SKM-1 (cell line): ENCODE results near the gene STK32A.
"Not testable (repeated sequence)": the region's sequence is repeated elsewhere in the genome, so short reads cannot be mapped to it uniquely, and the experiment has no call there.

Experiments used
- DNase-seq: peaks from one replicate; lab custom pipeline; 2025; ENCODE audit not compliant: unreplicated experiment; lab: John Stamatoyannopoulos, UW

STK32A gene

GRCh38 chr5:147234825-147235635 lies at the start of gene STK32A:
TSS of gene STK32A (plus strand) at chr5:147235026. CDS start at chr5:147239635, 4,609 bp downstream.
- DNase-seq, result no peak

DNA sequence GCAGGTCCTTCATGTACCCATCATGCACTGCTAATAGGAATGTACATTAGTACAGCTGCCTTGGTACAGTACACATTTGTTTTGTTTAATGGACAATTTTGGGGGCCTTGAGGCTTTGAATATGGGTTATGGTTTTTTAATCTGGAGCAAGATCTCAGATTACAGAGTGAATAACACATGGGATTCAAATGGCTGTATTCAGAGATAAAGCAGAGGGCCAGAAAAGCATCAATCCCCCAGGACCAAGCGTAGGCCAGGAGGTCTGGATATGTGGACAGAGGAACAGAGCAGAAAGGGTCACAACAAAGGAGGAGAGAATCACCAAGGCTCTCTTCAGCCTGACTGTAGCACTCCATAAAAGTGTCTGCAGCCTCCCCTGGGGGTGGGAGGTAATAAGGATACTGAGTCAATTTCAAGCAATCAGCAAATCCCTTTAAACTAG lies 47.7 kb upstream of the STK32A start:
- DNase-seq, result no peak

GRCh38 chr5:147188200-147189108 lies 46.4 kb upstream of the STK32A start:
- peak; percentile 74 for DNase-seq

- no peak for DNase-seq
These were observed 45.8 kb upstream of the STK32A start for GRCh38 chr5:147189109-147189424.

- DNase-seq, result no peak
These were observed 44.5 kb upstream of the STK32A start for GRCh38 chr5:147190331-147190730.

DNA sequence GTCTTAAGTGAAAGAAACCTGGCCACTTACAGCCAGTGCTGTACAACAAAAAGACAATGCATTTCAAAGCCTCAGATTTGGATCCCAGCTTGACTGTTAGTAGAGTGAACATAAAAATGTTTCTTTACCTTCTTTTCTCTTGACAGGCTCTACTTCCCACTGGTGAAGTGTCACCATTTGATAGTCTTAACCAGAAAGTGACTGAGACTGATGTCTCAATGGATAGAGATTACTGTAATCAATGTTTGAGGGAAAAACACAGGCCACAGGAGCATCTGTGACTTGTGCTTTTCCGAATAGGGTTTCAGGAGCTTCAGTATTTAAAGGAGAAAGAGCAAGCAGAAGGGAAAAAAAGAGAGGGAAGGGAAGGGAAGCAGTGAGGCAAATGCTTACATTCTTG lies 41.7 kb upstream of the STK32A start:
- DNase-seq, result no peak

DNA sequence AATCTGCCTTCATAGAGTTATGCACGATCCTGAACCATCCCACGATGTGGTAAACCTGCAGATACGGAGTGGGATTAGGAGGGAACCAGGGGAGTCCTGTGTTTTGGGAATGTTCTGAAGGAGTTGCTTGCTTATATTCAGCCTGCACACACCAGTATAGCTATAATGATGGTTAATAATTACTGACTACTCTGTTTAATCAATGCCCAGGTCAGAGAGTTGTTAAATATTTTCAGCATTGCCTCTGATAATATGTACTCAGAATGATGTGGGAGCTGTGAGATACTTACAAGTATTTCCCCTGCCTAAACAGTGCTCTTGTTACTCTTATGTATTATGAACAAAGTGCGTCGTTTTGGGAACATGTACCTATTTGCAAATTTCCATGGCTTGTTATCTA lies 34.8 kb upstream of the STK32A start:
- no peak for DNase-seq

- DNase-seq, result no peak
These were observed 31.6 kb upstream of the STK32A start for GRCh38 chr5:147203213-147203612.

- no peak for DNase-seq
These were observed 30.2 kb upstream of the STK32A start for GRCh38 chr5:147204576-147204975.

DNA sequence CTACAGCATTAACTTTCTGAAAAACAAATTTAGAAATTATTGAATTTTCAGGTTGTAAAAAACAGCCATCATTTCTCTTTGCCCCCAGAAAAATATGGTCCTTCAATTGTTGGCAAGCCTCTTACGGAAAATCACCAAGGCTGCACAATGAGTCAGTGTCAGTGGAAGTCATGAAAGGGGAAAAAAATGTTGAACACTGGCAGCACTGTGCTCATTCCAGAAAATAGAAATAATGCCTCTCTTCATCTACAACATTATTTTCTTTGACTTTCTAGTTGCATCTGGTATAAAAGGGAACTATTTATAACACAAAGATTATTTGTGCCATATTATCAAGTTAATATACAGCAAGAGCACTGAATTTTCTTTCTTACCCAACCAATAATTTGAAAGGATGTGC lies 26.7 kb upstream of the STK32A start:
- no peak for DNase-seq

- DNase-seq, result no peak
These were observed 18.2 kb upstream of the STK32A start for GRCh38 chr5:147216552-147217154.

- DNase-seq, result no peak
These were observed 11.5 kb upstream of the STK32A start for GRCh38 chr5:147223343-147223742.

- DNase-seq, result no peak
These were observed 10.7 kb upstream of the STK32A start for GRCh38 chr5:147223948-147224791.

GRCh38 chr5:147225938-147226337 lies 8.9 kb upstream of the STK32A start:
- no peak for DNase-seq

DNA sequence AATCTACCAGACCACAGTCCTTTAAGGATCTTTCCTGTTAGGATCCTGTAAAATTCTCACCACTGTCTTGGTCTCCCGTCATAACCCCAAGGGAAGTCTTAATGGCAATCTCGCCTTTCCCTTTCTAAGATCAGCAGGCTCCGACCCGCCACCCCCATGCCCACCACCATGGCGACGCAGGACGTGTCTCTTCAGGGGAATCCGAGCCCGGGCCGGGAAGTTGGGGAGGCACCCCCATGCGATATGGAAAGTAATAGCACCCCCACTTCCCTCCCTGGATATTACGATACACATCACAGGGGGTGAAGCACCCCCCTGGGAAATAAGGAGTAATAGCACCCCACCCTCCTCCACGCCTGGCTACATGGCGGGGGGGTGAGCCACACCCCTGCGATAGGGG lies 8.3 kb upstream of the STK32A start:
- DNase-seq, result no peak

GRCh38 chr5:147234239-147234824 lies 494 bp upstream of the STK32A start:
- DNase-seq, result no peak

GRCh38 chr5:147240266-147240985 lies 5.6 kb downstream of the STK32A start:
- DNase-seq, result no peak

DNA sequence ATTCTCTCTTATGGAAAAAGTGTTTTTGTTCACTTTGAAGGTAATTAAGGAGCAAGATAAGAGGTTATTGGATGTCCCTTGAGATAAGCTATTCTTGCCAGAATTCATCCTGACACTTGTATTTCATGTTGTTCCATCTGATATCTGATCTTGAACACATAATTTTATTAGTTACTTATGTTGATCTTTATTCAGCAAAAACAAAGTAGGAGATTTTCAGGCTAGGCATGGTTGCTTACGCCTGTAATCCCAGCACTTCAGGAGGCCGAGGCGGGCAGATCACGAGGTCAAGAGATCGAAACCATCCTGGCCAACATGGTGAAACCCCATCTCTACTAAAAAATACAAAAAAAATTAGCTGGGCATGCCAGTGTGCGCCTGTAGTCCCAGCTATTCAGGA lies 8.4 kb downstream of the STK32A start:
- DNase-seq, result not testable (repeated sequence)

- DNase-seq, result no peak
These were observed 10.7 kb downstream of the STK32A start for GRCh38 chr5:147245381-147246165.
